NT2/D1 (cell line): Measurements from ENCODE around the gene WDR1.

Source experiments
- DNase-seq: peaks from one replicate; pipeline ENCODE4 v3.0.0-alpha.2; 2011; ENCODE audit warnings: low read depth, low spot score
- H3K27me3 ChIP-seq: 2 replicates; pipeline ENCODE4 v1.6.0; 2011; ENCODE audit warnings: mild to moderate bottlenecking; ENCODE audit not compliant: insufficient read length, insufficient read depth
- H3K36me3 ChIP-seq: 2 replicates; pipeline ENCODE4 v1.6.1; 2011; ENCODE audit warnings: mild to moderate bottlenecking, low read length, mixed read lengths; ENCODE audit not compliant: insufficient read depth, insufficient read length
- H3K4me1 ChIP-seq: 2 replicates; pipeline ENCODE4 v1.5.1; 2011; ENCODE audit not compliant: insufficient read depth, insufficient read length
- H3K4me3 ChIP-seq: 2 replicates; pipeline ENCODE4 v1.5.1; 2011; ENCODE audit warnings: low read depth; ENCODE audit not compliant: insufficient read length
- H3K9ac ChIP-seq: 2 replicates; pipeline ENCODE4 v1.6.0; 2011; ENCODE audit warnings: low read depth; ENCODE audit not compliant: insufficient read length
- H3K9me3 ChIP-seq: 2 replicates; pipeline ENCODE4 v1.5.1; 2011; ENCODE audit warnings: mild to moderate bottlenecking, low read length; ENCODE audit not compliant: insufficient read depth
- SUZ12 ChIP-seq: IDR thresholded peaks from 2 replicates; pipeline ENCODE4 v1.6.1; 2011; ENCODE audit not compliant: insufficient read length, insufficient read depth; ENCODE audit errors: extremely low read depth
- YY1 ChIP-seq: IDR thresholded peaks from 2 replicates; pipeline ENCODE4 v1.6.1; 2011; ENCODE audit not compliant: insufficient read length, insufficient read depth
- ZNF274 ChIP-seq: IDR thresholded peaks from 2 replicates; pipeline ENCODE4 v1.6.1; 2011; ENCODE audit warnings: mild to moderate bottlenecking, low read depth, low read length

Gene WDR1

GRCh38 chr4:10077076-10077475, 39.5 kb downstream of the WDR1 start:
- Histone ChIP-seq H3K27me3 (no peaks in the 10 kb centered on the region), H3K9me3 (no peaks in the 10 kb centered on the region), H3K36me3 (peaks cover 99% of the 10 kb centered on the region), H3K4me3 (no peak overlapping the region), H3K9ac (no peak overlapping the region), H3K4me1 (no peaks in the 10 kb centered on the region)
- TF ChIP-seq SUZ12 (no peak), YY1 (no peak), ZNF274 (no peak)
- DNase-seq, result no peak

- no peak overlapping the region for H3K9ac ChIP-seq
- no peaks in the 10 kb centered on the region for H3K9me3 ChIP-seq
- TF ChIP-seq SUZ12, result no peak
- no peak for TF ChIP-seq YY1
- TF ChIP-seq ZNF274, result no peak
- H3K4me1 ChIP-seq, result no peaks in the 10 kb centered on the region
- peaks cover 94% of the 10 kb centered on the region for H3K36me3 ChIP-seq
- no peaks in the 10 kb centered on the region for H3K27me3 ChIP-seq
- H3K4me3 ChIP-seq, result no peak overlapping the region
- no peak for DNase-seq
These were observed 40.6 kb downstream of the WDR1 start for GRCh38 chr4:10075953-10076391.

GRCh38 chr4:10075158-10075863, 41.3 kb downstream of the WDR1 start:
- TF ChIP-seq ZNF274, result no peak
- TF ChIP-seq YY1, result no peak
- TF ChIP-seq SUZ12, result no peak
- H3K9me3 ChIP-seq, result no peaks in the 10 kb centered on the region
- peaks cover 87% of the 10 kb centered on the region for H3K36me3 ChIP-seq

GRCh38 chr4:10074767-10075105, 41.9 kb downstream of the WDR1 start:
- TF ChIP-seq SUZ12 (no peak), YY1 (no peak), ZNF274 (no peak)
- Histone ChIP-seq H3K36me3 (peaks cover 81% of the 10 kb centered on the region), H3K27me3 (no peaks in the 10 kb centered on the region), H3K9ac (no peak overlapping the region), H3K9me3 (no peaks in the 10 kb centered on the region), H3K4me1 (no peaks in the 10 kb centered on the region), H3K4me3 (no peak overlapping the region)
- peak; percentile 16 for DNase-seq

More at GRCh38 chr4:10075158-10075863, 41.3 kb downstream of the WDR1 start:
- Histone ChIP-seq H3K27me3 (no peaks in the 10 kb centered on the region), H3K4me3 (no peak overlapping the region), H3K9ac (no peak overlapping the region), H3K4me1 (no peaks in the 10 kb centered on the region)
- DNase-seq, result no peak

GRCh38 chr4:10074076-10074766, 42.4 kb downstream of the WDR1 start:
- Histone ChIP-seq H3K9me3 (no peaks in the 10 kb centered on the region), H3K27me3 (no peaks in the 10 kb centered on the region), H3K4me3 (no peak overlapping the region), H3K36me3 (peaks cover 80% of the 10 kb centered on the region), H3K4me1 (peaks cover 1% of the 10 kb centered on the region), H3K9ac (no peak overlapping the region)
- TF ChIP-seq YY1 (no peak), SUZ12 (no peak), ZNF274 (no peak)
- no peak for DNase-seq

- Histone ChIP-seq H3K36me3 (peaks cover 78% of the 10 kb centered on the region), H3K27me3 (no peaks in the 10 kb centered on the region), H3K9me3 (no peaks in the 10 kb centered on the region), H3K4me3 (no peak overlapping the region), H3K9ac (no peak overlapping the region), H3K4me1 (peaks cover 4% of the 10 kb centered on the region)
- no peak for DNase-seq
- TF ChIP-seq SUZ12 (no peak), YY1 (no peak), ZNF274 (no peak)
These were observed 44.1 kb downstream of the WDR1 start for GRCh38 chr4:10072420-10073017.

GRCh38 chr4:10069075-10069642, 47.4 kb downstream of the WDR1 start:
- TF ChIP-seq SUZ12 (no peak), YY1 (no peak), ZNF274 (no peak)
- H3K36me3 ChIP-seq, result peaks cover 59% of the 10 kb centered on the region
- DNase-seq, result no peak
- no peaks in the 10 kb centered on the region for H3K9me3 ChIP-seq
- H3K4me3 ChIP-seq, result no peak overlapping the region
- H3K27me3 ChIP-seq, result no peaks in the 10 kb centered on the region
- peaks cover 4% of the 10 kb centered on the region for H3K4me1 ChIP-seq
- H3K9ac ChIP-seq, result no peak overlapping the region
